ENCODE measurements around the gene CAMTA2. TPM values are rescaled to one million over a fixed set of nuclear protein-coding genes. Genes with fewer than 3 reads are reported as not detected.

The CAMTA2 gene
- total and polyA plus RNA-seq, 7 donors = 30.3 to 60.8 (median 48.4) TPM

DNA sequence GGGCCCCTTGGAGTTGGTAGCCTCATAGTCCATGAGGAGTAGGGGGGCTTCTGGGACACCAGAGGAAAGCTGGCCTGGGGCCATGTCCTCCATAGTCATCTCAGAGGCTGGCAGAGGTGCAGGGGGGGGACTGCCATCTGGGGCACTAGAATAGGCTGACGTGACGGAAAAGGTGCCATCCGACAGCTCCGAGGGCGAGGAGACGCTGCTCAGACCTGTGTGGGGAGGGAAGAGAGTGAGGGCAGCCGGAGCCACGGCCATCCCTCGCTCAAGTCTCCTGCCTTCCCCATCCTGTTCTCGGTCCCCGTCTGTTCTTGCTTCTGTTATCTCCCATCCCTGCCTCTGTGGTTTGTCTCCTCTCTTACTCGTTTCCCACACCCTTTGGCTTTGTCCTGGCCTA lies 15.2 kb downstream of the CAMTA2 start:
- Histone ChIP-seq H3K27ac (peak overlapping the region; percentile 86), H3K27me3 (ENCODE audit: insufficient read depth in 3 of 3, low read length in 2 of 3) (no peaks in the 10 kb centered on the region), H3K36me3 (ENCODE audit: insufficient read depth in 1 of 2, low read depth in 1 of 2) (peaks cover 4 to 80% of the 10 kb centered on the region in 2 donors), H3K9me3 (no peaks in the 10 kb centered on the region), H3K4me3 (no peak overlapping the region), H3K4me1 (peaks cover 43% of the 10 kb centered on the region)
- intact Hi-C loops (cut with DNase I) = no loop called here
- no peak for ATAC-seq
- 74 to 89% (median 77%) methylated on average over 8 to 12 of the region's 12 CpGs for WGBS, 3 donors
- TF ChIP-seq, protein P1, sequence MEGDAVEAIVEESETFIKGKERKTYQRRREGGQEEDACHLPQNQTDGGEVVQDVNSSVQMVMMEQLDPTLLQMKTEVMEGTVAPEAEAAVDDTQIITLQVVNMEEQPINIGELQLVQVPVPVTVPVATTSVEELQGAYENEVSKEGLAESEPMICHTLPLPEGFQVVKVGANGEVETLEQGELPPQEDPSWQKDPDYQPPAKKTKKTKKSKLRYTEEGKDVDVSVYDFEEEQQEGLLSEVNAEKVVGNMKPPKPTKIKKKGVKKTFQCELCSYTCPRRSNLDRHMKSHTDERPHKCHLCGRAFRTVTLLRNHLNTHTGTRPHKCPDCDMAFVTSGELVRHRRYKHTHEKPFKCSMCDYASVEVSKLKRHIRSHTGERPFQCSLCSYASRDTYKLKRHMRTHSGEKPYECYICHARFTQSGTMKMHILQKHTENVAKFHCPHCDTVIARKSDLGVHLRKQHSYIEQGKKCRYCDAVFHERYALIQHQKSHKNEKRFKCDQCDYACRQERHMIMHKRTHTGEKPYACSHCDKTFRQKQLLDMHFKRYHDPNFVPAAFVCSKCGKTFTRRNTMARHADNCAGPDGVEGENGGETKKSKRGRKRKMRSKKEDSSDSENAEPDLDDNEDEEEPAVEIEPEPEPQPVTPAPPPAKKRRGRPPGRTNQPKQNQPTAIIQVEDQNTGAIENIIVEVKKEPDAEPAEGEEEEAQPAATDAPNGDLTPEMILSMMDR (IDR thresholded peaks at IDR 0.05) = no peak
- no peak for DNase-seq

- intact Hi-C loops (cut with DNase I) = no loop called here
- Histone ChIP-seq H3K36me3 (ENCODE audit: insufficient read depth in 1 of 2, low read depth in 1 of 2) (peaks cover 0 to 75% of the 10 kb centered on the region in 2 donors), H3K27ac (peak overlapping the region; percentile 86), H3K9me3 (no peaks in the 10 kb centered on the region), H3K4me3 (no peak overlapping the region), H3K4me1 (peaks cover 43% of the 10 kb centered on the region), H3K27me3 (ENCODE audit: insufficient read depth in 3 of 3, low read length in 2 of 3) (no peaks in the 10 kb centered on the region)
- no peak for ATAC-seq
- TF ChIP-seq, protein P1 (IDR thresholded peaks at IDR 0.05) = no peak
- 63 to 78% (median 65%) methylated on average over 6 of the region's 6 CpGs for WGBS, 3 donors
- no peak for DNase-seq
Measured at GRCh38 chr17:4971826-4972225, 15.6 kb downstream of the CAMTA2 start.

GRCh38 chr17:4970273-4970672 lies 17.2 kb downstream of the CAMTA2 start:
- WGBS, 3 donors = 59 to 69% (median 61%) methylated on average over 8 of the region's 8 CpGs
- ATAC-seq (no peak), DNase-seq (no peak)
- Histone ChIP-seq H3K4me3 (no peak overlapping the region), H3K36me3 (ENCODE audit: insufficient read depth in 1 of 2, low read depth in 1 of 2) (peaks cover 0 to 60% of the 10 kb centered on the region in 2 donors), H3K4me1 (peaks cover 51% of the 10 kb centered on the region), H3K27ac (peak overlapping the region; percentile 93), H3K27me3 (ENCODE audit: insufficient read depth in 3 of 3, low read length in 2 of 3) (no peaks in the 10 kb centered on the region), H3K9me3 (no peaks in the 10 kb centered on the region)
- TF ChIP-seq, protein P1 (IDR thresholded peaks at IDR 0.05) = no peak
- intact Hi-C loops (cut with DNase I) = no loop called here

DNA sequence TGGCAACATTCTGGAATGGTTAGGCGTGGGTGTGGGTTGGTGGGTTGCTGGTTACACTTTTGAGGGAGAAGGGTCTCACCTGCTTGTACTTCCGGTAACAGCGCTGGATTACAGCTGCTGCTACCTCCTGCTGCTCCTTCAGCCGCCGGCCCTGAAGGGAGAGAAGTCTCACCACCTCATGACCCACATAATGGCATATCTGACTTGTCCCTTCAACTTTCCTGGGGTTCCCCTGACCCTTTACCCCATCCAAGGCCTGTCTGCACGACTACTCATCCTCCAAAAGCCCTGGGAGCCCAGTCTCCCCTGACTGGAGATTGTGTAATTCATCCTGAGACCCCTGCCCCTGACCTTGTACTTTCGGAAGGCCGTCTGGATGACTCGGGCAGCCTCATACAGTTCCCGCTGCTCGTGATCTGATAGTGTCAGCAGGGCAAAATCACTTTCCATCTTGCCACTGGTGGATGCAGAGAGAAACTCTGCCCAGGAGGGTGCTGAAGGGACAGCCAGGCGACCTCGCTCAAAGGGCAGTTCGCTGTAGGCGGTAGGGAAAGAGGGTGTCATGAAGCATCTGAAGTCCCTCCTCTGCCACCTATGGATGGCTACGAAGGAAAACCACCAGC lies 17.8 kb downstream of the CAMTA2 start:
- Histone ChIP-seq H3K36me3 (ENCODE audit: insufficient read depth in 1 of 2, low read depth in 1 of 2) (peaks cover 0 to 55% of the 10 kb centered on the region in 2 donors), H3K4me1 (peaks cover 49% of the 10 kb centered on the region), H3K4me3 (no peak overlapping the region), H3K9me3 (no peaks in the 10 kb centered on the region), H3K27ac (peak overlapping the region; percentile 93), H3K27me3 (ENCODE audit: insufficient read depth in 3 of 3, low read length in 2 of 3) (no peaks in the 10 kb centered on the region)
- ATAC-seq (no peak), DNase-seq (no peak)
- TF ChIP-seq, protein P1 (IDR thresholded peaks at IDR 0.05) = no peak
- intact Hi-C loops (cut with DNase I) = no loop called here
- 65 to 85% (median 80%) methylated on average over 16 of the region's 16 CpGs for WGBS, 3 donors
